ENCODE measurements around the gene ELOVL6. TPM values are rescaled to one million over a fixed set of nuclear protein-coding genes. Genes with fewer than 3 reads are reported as not detected.

The ELOVL6 gene
- total RNA-seq, 1 donor from 2014 or later = 29.1 TPM

- no peak for ATAC-seq
Observed at GRCh38 chr4:110020646-110021443, 177.6 kb downstream of the ELOVL6 start.

GRCh38 chr4:110020139-110020538 is 178.3 kb downstream of the ELOVL6 start:
- no peak for ATAC-seq

GRCh38 chr4:110019153-110019552 is 179.3 kb downstream of the ELOVL6 start:
- no peak for ATAC-seq

GRCh38 chr4:110014233-110014632 is 184.2 kb downstream of the ELOVL6 start:
- no peak for ATAC-seq

- no peak for ATAC-seq
Observed at GRCh38 chr4:110012917-110013316, 185.5 kb downstream of the ELOVL6 start.

GRCh38 chr4:110010797-110011196 is 187.6 kb downstream of the ELOVL6 start:
- no peak for ATAC-seq

GRCh38 chr4:110009550-110009949 is 188.9 kb downstream of the ELOVL6 start:
- ATAC-seq = no peak

GRCh38 chr4:110008540-110008939 is 189.9 kb downstream of the ELOVL6 start:
- no peak for ATAC-seq

GRCh38 chr4:110007217-110007616 is 191.2 kb downstream of the ELOVL6 start:
- no peak for ATAC-seq

GRCh38 chr4:110005461-110006056 is 192.9 kb downstream of the ELOVL6 start:
- ATAC-seq = peak; percentile 80

GRCh38 chr4:110004556-110004955 is 193.9 kb downstream of the ELOVL6 start:
- no peak for ATAC-seq

- ATAC-seq = peak; percentile 38
Observed at GRCh38 chr4:110003401-110004187, 194.8 kb downstream of the ELOVL6 start.

GRCh38 chr4:110002326-110002725 is 196.1 kb downstream of the ELOVL6 start:
- ATAC-seq = no peak

- no peak for ATAC-seq
Observed at GRCh38 chr4:109999585-109999912, 198.9 kb downstream of the ELOVL6 start.

- peak; percentile 67 for ATAC-seq
Observed at GRCh38 chr4:109998867-109999584, 199.4 kb downstream of the ELOVL6 start.

- ATAC-seq = no peak
Observed at GRCh38 chr4:109996526-109996925, 201.9 kb downstream of the ELOVL6 start.

All from esophagus mucosa (tissue), 1 donor.